Fibroblast of pulmonary artery (primary cell): ENCODE data around the gene LEAP2.
A peak's percentile ranks its signal among the peaks of the same experiment; 100 is the strongest.

Experiments used
- DNase-seq: peaks from one replicate; pipeline ENCODE4 v3.0.0-alpha.2; 2010; ENCODE audit warnings: low read depth
- H3K4me3 ChIP-seq: replicated peaks from 2 replicates; pipeline ENCODE4 v1.5.1; 2011; ENCODE audit warnings: low read depth, mild to moderate bottlenecking, control low read depth, low read length, moderate library complexity
- TF ChIP-seq, protein P1 (sequence below): IDR thresholded peaks from 2 replicates; pipeline ENCODE4 v1.5.1; 2011; ENCODE audit warnings: mild to moderate bottlenecking, control low read depth, low read length, inconsistent platforms; ENCODE audit errors: missing control alignments

LEAP2 gene

DNA sequence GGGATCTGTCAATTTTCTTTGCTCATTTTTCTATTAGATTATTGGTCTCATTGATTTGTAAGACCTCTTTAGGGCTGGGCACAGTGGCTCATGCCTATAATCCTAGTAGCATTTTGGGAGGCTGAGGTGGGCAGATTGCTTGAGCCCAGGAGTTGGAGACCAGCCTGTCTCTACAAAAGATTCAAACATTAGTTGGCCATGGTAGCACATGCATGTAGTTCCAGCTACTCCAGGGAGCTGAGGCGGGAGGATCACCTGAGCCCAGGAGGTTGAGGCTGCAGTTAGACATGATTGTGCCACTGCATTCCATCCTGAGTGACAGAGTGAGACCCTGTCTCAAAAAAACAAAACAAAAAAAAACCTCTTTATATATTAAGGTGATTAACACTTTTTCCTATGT is 36.6 kb upstream of the LEAP2 start:
- TF ChIP-seq, protein P1, sequence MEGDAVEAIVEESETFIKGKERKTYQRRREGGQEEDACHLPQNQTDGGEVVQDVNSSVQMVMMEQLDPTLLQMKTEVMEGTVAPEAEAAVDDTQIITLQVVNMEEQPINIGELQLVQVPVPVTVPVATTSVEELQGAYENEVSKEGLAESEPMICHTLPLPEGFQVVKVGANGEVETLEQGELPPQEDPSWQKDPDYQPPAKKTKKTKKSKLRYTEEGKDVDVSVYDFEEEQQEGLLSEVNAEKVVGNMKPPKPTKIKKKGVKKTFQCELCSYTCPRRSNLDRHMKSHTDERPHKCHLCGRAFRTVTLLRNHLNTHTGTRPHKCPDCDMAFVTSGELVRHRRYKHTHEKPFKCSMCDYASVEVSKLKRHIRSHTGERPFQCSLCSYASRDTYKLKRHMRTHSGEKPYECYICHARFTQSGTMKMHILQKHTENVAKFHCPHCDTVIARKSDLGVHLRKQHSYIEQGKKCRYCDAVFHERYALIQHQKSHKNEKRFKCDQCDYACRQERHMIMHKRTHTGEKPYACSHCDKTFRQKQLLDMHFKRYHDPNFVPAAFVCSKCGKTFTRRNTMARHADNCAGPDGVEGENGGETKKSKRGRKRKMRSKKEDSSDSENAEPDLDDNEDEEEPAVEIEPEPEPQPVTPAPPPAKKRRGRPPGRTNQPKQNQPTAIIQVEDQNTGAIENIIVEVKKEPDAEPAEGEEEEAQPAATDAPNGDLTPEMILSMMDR, result no peak
- DNase-seq, result no peak
- no peak overlapping the region for H3K4me3 ChIP-seq

DNA sequence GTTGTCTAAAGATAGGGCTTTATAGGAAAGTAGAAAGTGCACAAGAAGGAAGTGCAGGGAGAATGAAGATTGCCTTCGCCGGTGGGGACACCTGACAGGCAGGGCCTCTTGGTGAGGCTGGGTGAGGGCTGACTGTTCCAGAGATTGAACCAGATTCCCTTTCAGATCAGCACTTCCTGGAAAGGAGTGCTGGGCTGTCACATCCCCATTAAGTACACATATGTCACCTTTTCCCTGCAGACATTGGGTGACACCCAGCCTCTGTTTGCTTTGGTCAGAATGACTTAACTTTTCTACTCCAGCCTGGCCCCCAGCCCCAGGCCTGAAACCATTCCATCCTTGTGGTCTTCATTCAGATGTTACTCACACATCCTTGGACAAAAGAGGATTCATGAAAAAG is 35.6 kb upstream of the LEAP2 start:
- H3K4me3 ChIP-seq, result no peak overlapping the region
- DNase-seq, result no peak
- TF ChIP-seq, protein P1, result no peak

DNA sequence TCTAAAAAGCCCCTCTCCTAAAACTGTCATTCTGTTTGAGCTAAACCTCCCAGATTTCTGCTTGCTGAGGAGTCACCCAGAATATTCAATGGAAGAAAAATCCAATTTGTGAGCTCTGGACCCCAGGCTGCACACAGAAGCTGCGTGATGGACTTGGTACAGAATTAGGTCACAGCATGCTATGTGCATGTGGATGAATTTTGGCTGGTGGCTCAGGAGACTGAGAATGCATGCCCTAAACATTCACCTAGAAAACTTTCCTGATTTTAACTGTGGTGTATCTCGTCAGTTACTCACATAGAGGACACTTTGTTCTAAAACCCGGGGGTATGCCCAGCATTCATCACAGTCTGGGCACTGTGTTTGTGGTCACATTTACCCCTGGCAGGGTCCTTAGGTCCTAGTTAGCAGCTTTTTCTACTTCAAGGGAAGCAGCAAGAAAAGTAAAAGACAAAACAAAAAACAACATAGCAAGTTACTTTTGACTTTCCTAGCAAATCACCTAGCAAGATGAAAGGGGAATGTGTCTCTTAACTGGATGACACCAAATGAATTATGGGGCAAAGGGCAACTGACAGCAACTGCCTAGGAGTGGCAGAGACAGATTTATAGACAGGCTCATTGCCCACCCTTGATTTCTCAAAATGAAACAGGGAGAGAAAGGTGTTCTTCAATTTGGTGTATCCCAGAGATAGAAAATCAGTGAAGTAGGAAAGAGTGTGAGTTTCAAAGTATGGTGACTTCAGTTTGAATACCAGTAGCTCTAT is 34.8 kb upstream of the LEAP2 start:
- TF ChIP-seq, protein P1, result no peak
- DNase-seq, result no peak
- H3K4me3 ChIP-seq, result no peak overlapping the region

DNA sequence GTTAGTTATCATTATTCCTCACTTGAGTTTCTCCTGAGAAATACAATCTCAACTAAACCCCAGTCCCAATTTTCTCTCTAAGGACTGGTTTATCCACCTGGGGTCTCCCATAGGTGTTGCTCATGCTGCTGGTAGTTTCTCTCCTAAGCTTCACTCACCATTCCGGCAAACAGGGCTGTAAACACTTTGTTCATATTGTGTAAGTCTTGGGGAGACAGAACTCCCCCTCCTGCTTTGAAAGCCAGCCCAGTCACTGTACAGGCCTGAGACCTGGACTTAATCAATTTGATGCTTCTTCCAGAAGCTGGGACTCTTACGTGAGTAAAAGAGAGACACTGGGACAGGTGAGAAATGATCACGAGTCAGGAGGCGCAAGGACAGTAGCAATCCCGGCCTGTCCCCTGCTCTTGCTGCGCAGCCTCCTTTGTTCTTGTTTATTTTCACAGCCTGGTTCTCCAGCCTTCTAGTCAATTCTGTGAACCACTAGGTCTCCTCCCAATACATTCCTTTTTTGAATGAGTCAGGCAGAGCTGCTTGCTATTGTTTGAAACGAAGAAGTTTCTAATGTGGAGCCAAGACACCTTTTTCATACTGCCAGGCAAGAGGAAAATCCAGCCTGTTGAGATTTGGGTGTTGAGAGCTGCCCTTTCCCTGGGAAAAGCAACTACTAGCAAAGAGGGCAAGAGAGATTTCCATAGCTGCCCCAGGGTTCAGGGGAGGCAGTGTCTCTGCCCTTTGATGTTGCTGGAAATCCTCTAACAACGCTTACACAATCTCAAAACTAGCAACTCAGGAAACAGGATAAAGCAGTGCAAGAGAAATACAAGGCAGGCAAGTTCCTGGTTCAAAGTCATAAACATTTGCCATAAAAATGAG is 33.8 kb upstream of the LEAP2 start:
- no peak overlapping the region for H3K4me3 ChIP-seq
- DNase-seq, result peak; percentile 86
- TF ChIP-seq, protein P1, result no peak

DNA sequence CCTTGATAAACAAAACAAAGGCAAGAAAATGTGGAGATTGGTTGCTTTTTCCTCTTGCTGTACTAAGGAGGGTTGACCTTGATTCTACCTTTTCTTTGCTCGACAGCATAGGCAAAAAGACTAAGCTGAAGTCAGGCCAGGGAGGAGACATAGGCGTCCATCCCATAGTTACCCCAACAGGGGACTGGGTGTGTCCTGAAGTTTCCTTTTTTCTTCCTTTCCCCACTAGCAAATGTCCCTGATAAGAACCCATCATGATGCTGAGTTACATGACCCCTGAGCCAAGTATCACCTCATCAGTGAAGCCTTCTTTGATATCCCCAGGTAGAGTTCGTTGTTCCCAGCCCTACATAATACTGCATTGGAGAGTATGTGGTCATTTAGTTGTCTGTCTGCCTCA is 33.2 kb upstream of the LEAP2 start:
- no peak for DNase-seq
- no peak overlapping the region for H3K4me3 ChIP-seq
- TF ChIP-seq, protein P1, result no peak

DNA sequence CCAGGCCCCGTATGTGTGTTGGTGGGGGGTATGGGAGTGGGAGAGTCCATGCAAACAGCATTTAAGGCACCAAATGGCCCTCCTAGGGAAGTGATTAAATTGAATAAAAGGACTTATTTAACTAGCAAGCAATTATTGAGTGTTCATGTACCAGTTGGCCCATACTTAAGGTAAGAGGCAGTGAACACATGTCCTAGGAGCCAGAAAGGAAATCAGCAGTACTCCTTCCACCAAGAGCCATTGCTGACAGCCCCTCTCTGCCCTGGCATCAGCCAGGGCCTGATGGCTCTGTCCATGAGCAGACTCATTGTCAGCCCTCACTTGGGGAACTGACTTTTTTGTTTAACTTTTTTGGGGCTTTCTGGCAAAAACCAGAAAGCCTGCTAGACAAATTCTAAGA is 32.6 kb upstream of the LEAP2 start:
- H3K4me3 ChIP-seq, result no peak overlapping the region
- TF ChIP-seq, protein P1, result no peak

More for the DNA sequence above, 32.6 kb upstream of the LEAP2 start:
- DNase-seq, result no peak
